Lower leg skin (tissue), 3 donors: ENCODE data around the gene ZYG11B.

Experiments
- CTCF ChIP-seq, 3 donors: fragments of 450-650 bp; IDR thresholded peaks; one replicate each; pipeline ENCODE4 v1.5.1; 2016; ENCODE audit warnings: antibody characterized with exemption in 3 of 3, mild to moderate bottlenecking in 3 of 3, moderate library complexity in 2 of 3
- POLR2A ChIP-seq, 2 donors: fragments of 450-650 bp; IDR thresholded peaks; one replicate each; pipeline ENCODE4 v1.6.1; 2016 to 2017; ENCODE audit warnings: antibody characterized with exemption in 2 of 2, mild to moderate bottlenecking in 1 of 2, moderate library complexity in 1 of 2

GRCh38 chr1:52686830-52687229 is 39.4 kb upstream of the ZYG11B start:
- TF ChIP-seq CTCF (IDR thresholded peaks at IDR 0.05) (no peak), POLR2A (IDR thresholded peaks at IDR 0.05) (no peak)
